ENCODE data around the gene CABP5. TPM values are rescaled to one million over a fixed set of nuclear protein-coding genes. Genes with fewer than 3 reads are reported as not detected.

The CABP5 gene
- total RNA-seq, 1 experiment from 2014 or later, result not detected

DNA sequence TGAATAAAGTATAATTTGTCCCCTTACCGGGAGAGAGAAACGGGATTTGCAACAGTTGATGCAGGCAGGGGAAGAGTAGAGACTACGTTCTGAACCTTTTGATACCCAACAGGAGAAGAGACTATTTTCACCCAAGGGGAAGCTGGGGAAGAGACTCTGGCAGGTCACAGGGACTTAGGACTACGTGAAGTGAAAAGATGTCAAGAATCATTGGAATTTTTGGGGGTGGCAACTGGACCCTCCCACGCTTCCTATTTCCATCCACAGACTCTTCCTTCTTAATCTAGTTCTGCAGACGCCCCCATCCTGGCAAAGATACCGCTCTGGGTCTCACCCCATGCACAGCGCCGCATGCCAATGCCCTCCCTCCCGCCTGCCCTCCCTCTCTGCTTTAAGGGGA is 13.8 kb downstream of the CABP5 start:
- no peak for DNase-seq (ENCODE audit: low spot score)

- no peak for DNase-seq (ENCODE audit: low spot score)
Observed at GRCh38 chr19:48029431-48029830, 14.4 kb downstream of the CABP5 start.

- DNase-seq (ENCODE audit: low spot score), result no peak
Observed at GRCh38 chr19:48025480-48025879, 18.4 kb downstream of the CABP5 start.

DNA sequence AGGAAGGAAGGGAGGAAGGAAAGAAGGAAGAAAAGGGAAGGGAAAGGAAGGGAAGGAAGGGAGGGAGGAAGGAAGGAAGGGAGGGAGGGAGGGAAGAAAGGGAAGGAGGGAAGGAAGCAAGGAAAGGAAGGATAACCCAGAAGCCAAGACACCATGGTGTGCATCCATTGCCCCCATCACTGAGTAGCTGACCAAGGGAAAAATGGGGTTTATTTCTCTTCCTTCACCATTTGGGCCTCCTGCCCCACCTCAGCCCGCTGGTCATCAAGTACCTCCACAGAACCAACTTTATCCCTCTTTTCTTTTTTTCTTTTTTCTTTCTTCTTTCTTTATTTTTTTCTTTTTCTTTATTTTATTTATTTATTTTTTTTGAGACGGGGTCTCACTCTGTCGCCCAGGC is 20.4 kb downstream of the CABP5 start:
- DNase-seq (ENCODE audit: low spot score), result no peak

DNA sequence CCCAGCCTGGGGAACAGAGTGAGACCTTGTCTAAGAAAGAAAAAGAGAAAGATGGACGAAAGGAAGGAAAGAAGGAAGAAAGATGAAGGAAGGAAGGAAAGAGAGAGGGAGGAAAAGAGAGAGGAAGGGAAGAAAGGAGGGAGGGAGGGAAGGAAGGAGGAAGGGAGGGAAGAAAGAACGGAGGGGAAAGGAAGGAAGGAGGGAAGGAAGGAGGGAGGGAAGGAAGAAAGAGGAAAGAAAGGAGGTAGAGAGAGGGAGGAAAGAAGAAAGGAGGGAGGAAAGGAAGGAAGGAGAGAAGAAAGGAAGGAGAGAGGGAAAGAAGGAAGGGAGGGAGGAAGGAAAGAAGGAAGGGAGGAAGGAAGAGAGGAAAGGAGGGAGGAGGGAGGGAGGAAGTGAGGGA is 20.9 kb downstream of the CABP5 start:
- DNase-seq (ENCODE audit: low spot score), result no peak

DNA sequence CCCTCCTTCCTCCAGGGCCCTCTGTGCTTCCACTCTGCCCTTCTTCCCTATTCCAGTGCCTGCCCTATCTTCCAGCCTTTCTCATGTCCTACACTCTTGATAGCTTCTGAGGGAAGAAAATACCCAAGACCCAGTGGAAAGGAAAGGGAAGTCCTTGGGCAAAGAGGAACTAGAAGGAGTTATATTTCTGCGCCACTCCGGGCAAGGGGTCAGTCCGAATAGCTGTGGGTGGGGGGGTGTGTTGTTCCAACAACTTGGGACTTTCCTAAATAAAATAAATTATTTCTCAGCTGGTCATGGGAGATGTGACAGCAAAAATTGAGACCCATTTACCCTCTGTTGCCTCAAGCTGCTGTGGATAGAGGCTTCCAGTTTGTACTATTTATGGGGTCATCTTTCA is 23.2 kb downstream of the CABP5 start:
- no peak for DNase-seq (ENCODE audit: low spot score)

DNA sequence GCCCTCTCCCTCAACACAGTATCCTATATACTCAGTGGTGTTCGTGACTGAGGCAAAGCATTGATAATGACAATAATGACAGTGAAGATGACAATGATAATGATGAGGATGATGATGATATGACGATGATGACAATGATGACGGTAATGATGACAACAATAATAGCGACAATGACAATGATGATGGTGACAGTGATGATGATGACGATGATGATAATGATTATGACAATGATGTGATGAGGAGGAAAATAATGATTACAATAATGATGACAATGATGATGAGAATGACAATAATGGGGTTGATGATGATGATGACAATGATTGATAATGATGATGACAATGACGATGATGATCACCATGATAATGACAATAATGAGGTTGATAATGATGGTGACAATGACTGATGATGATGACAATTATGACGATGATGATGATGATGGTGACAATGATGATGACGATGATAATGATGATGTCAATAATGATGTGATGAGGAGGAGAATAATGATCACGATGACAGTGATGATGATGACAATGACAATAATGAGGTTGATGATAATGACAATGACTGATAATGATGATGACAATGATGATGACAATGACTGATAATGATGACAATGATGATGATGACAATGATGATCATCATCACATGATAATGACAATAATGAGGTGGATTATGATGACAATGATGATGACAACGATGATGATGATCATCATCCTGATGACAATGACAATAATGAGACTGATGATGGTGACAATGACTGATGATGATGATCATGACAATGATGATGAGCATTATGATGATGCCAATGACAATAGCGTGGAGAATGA is 32.7 kb downstream of the CABP5 start:
- no peak for DNase-seq (ENCODE audit: low spot score)

- peak; percentile 14 for DNase-seq (ENCODE audit: low spot score)
Observed at GRCh38 chr19:48006762-48007161, 37.1 kb downstream of the CABP5 start.

GRCh38 chr19:48004236-48004635 is 39.6 kb downstream of the CABP5 start:
- no peak for DNase-seq (ENCODE audit: low spot score)

DNA sequence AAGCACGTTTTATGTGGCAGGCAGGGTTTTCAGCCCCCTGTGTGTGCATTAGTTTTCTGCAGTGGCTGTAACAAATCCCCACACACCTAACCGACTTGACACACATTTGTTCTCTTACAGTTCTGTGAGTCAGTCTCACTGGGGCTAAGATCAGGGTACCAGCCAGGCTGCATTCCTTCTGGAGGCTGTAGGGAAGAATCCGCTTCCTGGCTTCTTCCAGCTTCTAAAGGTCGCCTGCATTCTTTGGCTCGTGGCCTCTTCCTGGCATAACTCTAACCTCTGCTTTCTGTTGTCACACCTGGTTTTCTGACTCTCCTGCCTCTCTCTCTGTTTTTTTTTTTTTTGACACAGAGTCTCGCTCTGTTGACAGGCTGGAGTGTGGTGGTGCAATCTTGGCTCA is 43.0 kb downstream of the CABP5 start:
- DNase-seq (ENCODE audit: low spot score), result no peak

- DNase-seq (ENCODE audit: low spot score), result no peak
Observed at GRCh38 chr19:47998800-47999199, 45.1 kb downstream of the CABP5 start.

- DNase-seq (ENCODE audit: low spot score), result no peak
Observed at GRCh38 chr19:47996230-47996727, 47.6 kb downstream of the CABP5 start.

DNA sequence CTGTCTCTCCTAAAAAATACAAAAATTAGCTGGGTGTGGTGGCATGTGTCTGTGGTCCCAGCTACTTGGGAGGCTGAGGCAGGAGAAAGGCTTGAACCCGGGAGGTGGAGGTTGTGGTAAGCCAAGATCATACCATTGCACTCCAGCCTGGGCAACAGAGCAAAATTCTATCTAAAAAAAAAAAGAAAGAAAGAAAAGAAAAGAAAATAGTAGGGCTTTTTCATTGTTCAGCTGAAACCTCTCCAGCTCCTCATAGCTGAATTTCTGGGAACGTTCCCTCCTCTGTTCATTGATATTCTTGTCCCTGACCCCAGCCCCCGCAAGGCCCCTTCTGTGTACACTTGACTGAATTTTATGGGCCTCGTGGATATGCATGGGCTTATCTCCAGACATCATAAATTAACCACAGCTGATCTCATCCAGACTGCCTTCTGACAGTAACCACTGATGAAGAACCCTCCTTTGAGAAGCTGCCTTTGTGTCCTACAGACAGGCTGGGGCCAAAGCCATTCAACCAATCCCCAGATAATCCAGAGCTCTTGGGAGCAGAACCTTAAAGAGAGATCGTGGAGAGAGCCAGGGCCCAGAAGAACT is 49.6 kb downstream of the CABP5 start, which contains the start of gene ELSPBP1:
Gene ELSPBP1 (plus strand): TSS at position 424 of the 594 bp plus-strand sequence. CDS start 14,036 bp downstream, outside the sequence.
- DNase-seq (ENCODE audit: low spot score), result no peak

GRCh38 chr19:47992070-47992469 is 51.8 kb downstream of the CABP5 start, which contains the start of gene BSPH1:
Gene BSPH1, minus strand, starts transcription at chr19:47992170. Its CDS starts 89 bp downstream, at chr19:47992081.
- DNase-seq (ENCODE audit: low spot score), result no peak

GRCh38 chr19:47991191-47991808 is 52.6 kb downstream of the CABP5 start:
- no peak for DNase-seq (ENCODE audit: low spot score)

Other genes starting within 250 kb of the CABP5 start
- gene TPRX1, start 239.5 kb downstream of the CABP5 start, total RNA-seq (2014; rRNA removed; shearing (Covaris generic)), result not detected in 2 replicates
- not detected in 2 replicates for gene CRX, start 222.1 kb downstream of the CABP5 start, total RNA-seq (2014; rRNA removed; shearing (Covaris generic))
- not detected in 2 replicates for gene TPRX2, start 184.8 kb downstream of the CABP5 start, total RNA-seq (2014; rRNA removed; shearing (Covaris generic))
- gene SULT2A1, start 157.8 kb downstream of the CABP5 start, total RNA-seq (2014; rRNA removed; shearing (Covaris generic)), result not detected in 2 replicates
- not detected in 2 replicates for gene BSPH1, start 51.9 kb downstream of the CABP5 start, total RNA-seq (2014; rRNA removed; shearing (Covaris generic))
- 0.08 and 0.68 TPM in 2 replicates for gene ELSPBP1, start 49.4 kb downstream of the CABP5 start, total RNA-seq (2014; rRNA removed; shearing (Covaris generic))
- gene PLA2G4C, start 66.7 kb upstream of the CABP5 start, total RNA-seq (2014; rRNA removed; shearing (Covaris generic)), result 2.8 and 3.0 TPM in 2 replicates
- 58.5 and 65.5 TPM in 2 replicates for gene LIG1, start 126.3 kb upstream of the CABP5 start, total RNA-seq (2014; rRNA removed; shearing (Covaris generic))
- gene ZSWIM9, start 126.6 kb upstream of the CABP5 start, total RNA-seq (2014; rRNA removed; shearing (Covaris generic)), result 0.54 and 0.84 TPM in 2 replicates
- 9.6 and 18.6 TPM in 2 replicates for gene CARD8, start 211.8 kb upstream of the CABP5 start, total RNA-seq (2014; rRNA removed; shearing (Covaris generic))
- gene ZNF114, start 226.0 kb upstream of the CABP5 start, total RNA-seq (2014; rRNA removed; shearing (Covaris generic)), result 0.06 TPM in 1 of 2 replicates, not detected in the other

All from H4 (cell line).